Measurements from ENCODE around the gene ITPR2.

- no peak for TF ChIP-seq POLR2AphosphoS5 (IDR thresholded peaks at IDR 0.05; ENCODE audit: insufficient read depth in 1 of 2, low read depth in 1 of 2)
- no peak for TF ChIP-seq POLR2A (IDR thresholded peaks at IDR 0.05)
These were observed 65.9 kb downstream of the ITPR2 start for GRCh38 chr12:26767116-26767515.
